HepG2 (cell line): ENCODE results near the gene ARHGAP25. TPM values are rescaled to one million over a fixed set of nuclear protein-coding genes. Genes with fewer than 3 reads are reported as not detected.

Source experiments
- BCL6 ChIP-seq: IDR thresholded peaks from 2 replicates; pipeline ENCODE4 v1.6.1; 2016; ENCODE audit warnings: missing genetic modification reagents, missing compliant biosample characterization
- EEA1 ChIP-seq: sonication (generic); formaldehyde crosslinking; IDR thresholded peaks from 2 replicates; pipeline ENCODE4 v1.5.1; 2020; ENCODE audit warnings: mild to moderate bottlenecking, missing genetic modification reagents, borderline replicate concordance
- HHEX ChIP-seq: IDR thresholded peaks from 2 replicates; pipeline ENCODE4 v1.6.1; 2016; ENCODE audit warnings: control low read depth
- HIVEP1 ChIP-seq: sonication (generic); formaldehyde crosslinking; IDR thresholded peaks from 2 replicates; pipeline ENCODE4 v1.4.0; 2020; ENCODE audit warnings: mild to moderate bottlenecking, missing genetic modification reagents
- KDM6A ChIP-seq: IDR thresholded peaks from 2 replicates; pipeline ENCODE4 v1.6.1; 2016; ENCODE audit warnings: low read depth
- POLR2AphosphoS2 ChIP-seq: IDR thresholded peaks from 2 replicates; pipeline ENCODE4 v1.6.1; 2011; ENCODE audit warnings: low read depth, low read length, improper control_type of control experiment
- RAD21 ChIP-seq: fragments of 450-650 bp; formaldehyde crosslinking; IDR thresholded peaks from 2 replicates; pipeline ENCODE4 v1.5.0; 2020; ENCODE audit warnings: mild to moderate bottlenecking
- SMC3 ChIP-seq: IDR thresholded peaks from 2 replicates; pipeline ENCODE4 v1.6.1; 2011; ENCODE audit warnings: low read length, improper control_type of control experiment
- ZFX ChIP-seq: sonication (generic); formaldehyde crosslinking; IDR thresholded peaks from 2 replicates; pipeline ENCODE4 v1.4.0; 2020; ENCODE audit warnings: mild to moderate bottlenecking, low read depth, missing genetic modification reagents, moderate library complexity
- ZKSCAN1 ChIP-seq: fragments of 150-350 bp; IDR thresholded peaks from 2 replicates; pipeline ENCODE4 v1.6.1; 2014; ENCODE audit warnings: low read length
- ZNF160 ChIP-seq: sonication (generic); formaldehyde crosslinking; IDR thresholded peaks from 2 replicates; pipeline ENCODE4 v1.8.0; 2022; ENCODE audit warnings: mild to moderate bottlenecking, inconsistent platforms, missing genetic modification reagents
- ZNF329 ChIP-seq: sonication (generic); formaldehyde crosslinking; IDR thresholded peaks from 2 replicates; pipeline ENCODE4 v1.9.0; 2021; ENCODE audit warnings: low read depth, mild to moderate bottlenecking, missing genetic modification reagents
- ZNF598 ChIP-seq: sonication (generic); formaldehyde crosslinking; IDR thresholded peaks from 2 replicates; pipeline ENCODE4 v1.5.1; 2020; ENCODE audit warnings: mild to moderate bottlenecking, missing genetic modification reagents, borderline replicate concordance
- ZNF616 ChIP-seq: sonication (generic); formaldehyde crosslinking; IDR thresholded peaks from 2 replicates; pipeline ENCODE4 v1.5.0; 2020; ENCODE audit warnings: low read depth, mild to moderate bottlenecking, missing genetic modification reagents
- polyA plus RNA-seq, 8 experiments: library from polyadenylated mRNA; depleted of rRNA in 3 of 8; stranded (reverse) in 7 of 8; unstranded in 1 of 8; fragments of >200 nt; fragmentation: Illumina TruSeq in 4 of 8; extraction: Trizol in 4 of 8; gene quantifications; 2 replicates each; pipeline versions ENCODE4 v1.2.1 to v1.2.3, GENCODE V29; 2011 to 2016; ENCODE audit warnings: low read depth in 4 of 8, missing spikeins in 1 of 8, mixed read lengths in 1 of 8; ENCODE audit not compliant: insufficient read depth in 1 of 8
- total RNA-seq, 5 experiments: library from RNA; depleted of rRNA; stranded (reverse); fragments of >200 nt; fragmentation: Illumina TruSeq; extraction: Trizol; gene quantifications; 2 replicates each; pipeline ENCODE4 v1.2.3, GENCODE V29; 2016; ENCODE audit warnings: low read depth in 1 of 5
- TF ChIP-seq, protein P1 (sequence below): sonication (generic); formaldehyde crosslinking; IDR thresholded peaks from 2 replicates; pipeline ENCODE4 v1.4.0; 2020; ENCODE audit warnings: mild to moderate bottlenecking, missing genetic modification reagents

The ARHGAP25 gene
- total and polyA plus RNA-seq, 2 of the 13 experiments (the other 11 are each of a cell fraction or from before 2014, with no cell fraction given), result not detected

DNA sequence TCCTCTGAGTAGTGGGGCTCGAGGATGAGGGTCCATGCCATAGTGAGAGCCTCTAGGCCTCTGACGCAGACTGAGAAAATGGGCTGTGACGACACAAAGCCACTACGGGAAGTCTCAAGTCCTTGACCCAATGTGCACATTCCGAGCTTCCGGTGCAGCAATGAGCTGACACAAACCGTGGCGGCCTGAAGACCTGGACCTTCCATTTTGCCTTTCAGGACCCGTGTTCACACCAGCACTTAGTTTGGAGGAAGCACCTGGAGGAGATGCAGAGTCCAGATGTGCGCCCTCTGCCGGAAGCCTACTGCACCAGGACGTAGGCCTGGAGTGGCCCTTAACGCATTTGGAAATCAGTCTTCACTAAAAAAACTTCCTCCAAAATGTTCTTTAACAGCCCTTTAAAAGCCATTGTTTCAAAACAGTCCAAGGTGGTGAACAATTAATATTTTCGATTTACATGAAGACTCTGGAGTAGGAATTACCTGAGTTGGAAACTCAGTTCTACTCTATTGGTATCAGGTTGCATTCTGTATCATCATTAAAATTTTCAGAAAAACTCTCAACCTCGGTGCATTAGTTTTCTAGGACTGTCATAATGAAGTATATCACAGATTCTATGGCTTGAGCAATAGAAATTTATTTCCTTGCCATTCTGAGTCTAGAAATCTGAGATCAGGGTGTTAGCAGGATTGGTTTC, 102.7 kb downstream of the ARHGAP25 start (continued):
- TF ChIP-seq ZFX (CRISPR knock-in tag), result 0 out of 2 replicates have a peak, but pooled peaks have one; percentile 36
- TF ChIP-seq, protein P1, sequence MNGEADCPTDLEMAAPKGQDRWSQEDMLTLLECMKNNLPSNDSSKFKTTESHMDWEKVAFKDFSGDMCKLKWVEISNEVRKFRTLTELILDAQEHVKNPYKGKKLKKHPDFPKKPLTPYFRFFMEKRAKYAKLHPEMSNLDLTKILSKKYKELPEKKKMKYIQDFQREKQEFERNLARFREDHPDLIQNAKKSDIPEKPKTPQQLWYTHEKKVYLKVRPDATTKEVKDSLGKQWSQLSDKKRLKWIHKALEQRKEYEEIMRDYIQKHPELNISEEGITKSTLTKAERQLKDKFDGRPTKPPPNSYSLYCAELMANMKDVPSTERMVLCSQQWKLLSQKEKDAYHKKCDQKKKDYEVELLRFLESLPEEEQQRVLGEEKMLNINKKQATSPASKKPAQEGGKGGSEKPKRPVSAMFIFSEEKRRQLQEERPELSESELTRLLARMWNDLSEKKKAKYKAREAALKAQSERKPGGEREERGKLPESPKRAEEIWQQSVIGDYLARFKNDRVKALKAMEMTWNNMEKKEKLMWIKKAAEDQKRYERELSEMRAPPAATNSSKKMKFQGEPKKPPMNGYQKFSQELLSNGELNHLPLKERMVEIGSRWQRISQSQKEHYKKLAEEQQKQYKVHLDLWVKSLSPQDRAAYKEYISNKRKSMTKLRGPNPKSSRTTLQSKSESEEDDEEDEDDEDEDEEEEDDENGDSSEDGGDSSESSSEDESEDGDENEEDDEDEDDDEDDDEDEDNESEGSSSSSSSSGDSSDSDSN (CRISPR knock-in tag), result no peak
- TF ChIP-seq ZNF598 (CRISPR knock-in tag), result no peak
- TF ChIP-seq BCL6 (CRISPR knock-in tag), result no peak
- TF ChIP-seq EEA1, result no peak
- no peak for TF ChIP-seq HHEX
- no peak for TF ChIP-seq POLR2AphosphoS2
- TF ChIP-seq SMC3, result peak; percentile 88
- TF ChIP-seq ZKSCAN1, result 0 out of 2 replicates have a peak, but pooled peaks have one; percentile 16
- peak; percentile 58 for TF ChIP-seq RAD21 (CRISPR knock-in tag)
- no peak for TF ChIP-seq KDM6A (CRISPR knock-in tag)
- TF ChIP-seq ZNF616, result no peak
- TF ChIP-seq ZNF329, result no peak
- TF ChIP-seq HIVEP1 (CRISPR knock-in tag), result no peak
- no peak for TF ChIP-seq ZNF160
